ENCODE results near the gene LHX8. TPM values are rescaled to one million over a fixed set of nuclear protein-coding genes. Genes with fewer than 3 reads are reported as not detected.

The LHX8 gene
- total RNA-seq, 6 donors from 2014 or later: not detected

- TF ChIP-seq EP300 (IDR thresholded peaks at IDR 0.05): no peak
- TF ChIP-seq POLR2AphosphoS5 (IDR thresholded peaks at IDR 0.05): no peak
- TF ChIP-seq POLR2A (IDR thresholded peaks at IDR 0.05): no peak
- no peak for TF ChIP-seq CTCF (IDR thresholded peaks at IDR 0.05)
- no peaks in the 10 kb centered on the region for H3K4me1 ChIP-seq
- DNase-seq (no peak), ATAC-seq (ENCODE audit: low FRiP score in 2 of 2) (no peak)
- H3K9me3 ChIP-seq: no peaks in the 10 kb centered on the region
- no peak overlapping the region for H3K27ac ChIP-seq
- H3K36me3 ChIP-seq: no peaks in the 10 kb centered on the region
- H3K4me3 ChIP-seq: no peak overlapping the region
- H3K27me3 ChIP-seq: no peaks in the 10 kb centered on the region
These were observed 31.1 kb downstream of the LHX8 start for GRCh38 chr1:75165264-75165663.

DNA sequence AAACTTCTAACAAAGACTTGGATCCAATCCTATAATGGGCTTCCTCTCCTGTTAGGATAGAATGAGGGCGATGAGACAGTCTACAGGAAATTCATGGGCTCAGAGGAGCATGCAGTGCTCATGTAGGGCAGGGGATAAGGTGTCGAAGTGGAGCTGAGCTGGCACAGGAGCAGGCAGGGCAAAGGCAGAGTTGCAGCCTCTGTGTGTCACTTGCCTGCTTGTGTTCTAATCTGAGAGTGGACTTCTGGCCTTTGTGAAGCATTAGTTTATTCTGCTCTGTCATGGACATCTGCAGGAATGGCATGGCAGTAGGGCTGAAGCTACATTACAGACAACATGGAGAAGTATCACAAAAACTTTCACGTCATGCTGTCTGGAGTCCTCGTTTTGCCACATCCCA is 32.6 kb downstream of the LHX8 start:
- DNase-seq (no peak), ATAC-seq (ENCODE audit: low FRiP score in 2 of 2) (peak in 1 of 2 donors; percentile 14)
- 79 to 83% methylated on average over 4 of the region's 4 CpGs for WGBS, 2 donors
- TF ChIP-seq POLR2A (IDR thresholded peaks at IDR 0.05): no peak
- TF ChIP-seq CTCF (IDR thresholded peaks at IDR 0.05): no peak
- no peak for TF ChIP-seq POLR2AphosphoS5 (IDR thresholded peaks at IDR 0.05)
- no peak for TF ChIP-seq EP300 (IDR thresholded peaks at IDR 0.05)
- H3K27ac ChIP-seq: no peak overlapping the region
- H3K36me3 ChIP-seq: no peaks in the 10 kb centered on the region
- no peaks in the 10 kb centered on the region for H3K9me3 ChIP-seq
- H3K27me3 ChIP-seq: no peaks in the 10 kb centered on the region
- H3K4me3 ChIP-seq: no peak overlapping the region
- no peaks in the 10 kb centered on the region for H3K4me1 ChIP-seq

- Histone ChIP-seq H3K27ac (no peak overlapping the region), H3K27me3 (no peaks in the 10 kb centered on the region), H3K4me3 (no peak overlapping the region), H3K9me3 (no peaks in the 10 kb centered on the region), H3K4me1 (no peaks in the 10 kb centered on the region), H3K36me3 (no peaks in the 10 kb centered on the region)
- TF ChIP-seq POLR2AphosphoS5 (IDR thresholded peaks at IDR 0.05): no peak
- no peak for TF ChIP-seq CTCF (IDR thresholded peaks at IDR 0.05)
- no peak for TF ChIP-seq EP300 (IDR thresholded peaks at IDR 0.05)
- TF ChIP-seq POLR2A (IDR thresholded peaks at IDR 0.05): no peak
- WGBS, 2 donors: 77 to 87% methylated on average over 2 of the region's 2 CpGs
- no peak for ATAC-seq (ENCODE audit: low FRiP score in 2 of 2)
- DNase-seq: no peak
These were observed 35.8 kb downstream of the LHX8 start for GRCh38 chr1:75170011-75170410.

GRCh38 chr1:75170981-75171380 is 36.8 kb downstream of the LHX8 start:
- Histone ChIP-seq H3K4me3 (no peak overlapping the region), H3K27ac (no peak overlapping the region), H3K9me3 (no peaks in the 10 kb centered on the region), H3K27me3 (no peaks in the 10 kb centered on the region), H3K4me1 (no peaks in the 10 kb centered on the region), H3K36me3 (no peaks in the 10 kb centered on the region)
- ATAC-seq (ENCODE audit: low FRiP score in 2 of 2) (no peak), DNase-seq (no peak)
- 68 to 78% methylated on average over 2 of the region's 2 CpGs for WGBS, 2 donors
- TF ChIP-seq CTCF (IDR thresholded peaks at IDR 0.05) (no peak), POLR2A (IDR thresholded peaks at IDR 0.05) (no peak), EP300 (IDR thresholded peaks at IDR 0.05) (no peak), POLR2AphosphoS5 (IDR thresholded peaks at IDR 0.05) (no peak)

- TF ChIP-seq POLR2A (IDR thresholded peaks at IDR 0.05): no peak
- TF ChIP-seq CTCF (IDR thresholded peaks at IDR 0.05): no peak
- TF ChIP-seq POLR2AphosphoS5 (IDR thresholded peaks at IDR 0.05): no peak
- TF ChIP-seq EP300 (IDR thresholded peaks at IDR 0.05): no peak
- Histone ChIP-seq H3K4me1 (no peaks in the 10 kb centered on the region), H3K36me3 (no peaks in the 10 kb centered on the region), H3K4me3 (no peak overlapping the region), H3K27me3 (no peaks in the 10 kb centered on the region), H3K27ac (no peak overlapping the region), H3K9me3 (no peaks in the 10 kb centered on the region)
- ATAC-seq (ENCODE audit: low FRiP score in 2 of 2) (no peak), DNase-seq (no peak)
- WGBS, 2 donors: 56 to 87% methylated on average over 1 of the region's 1 CpG
These were observed 37.7 kb downstream of the LHX8 start for GRCh38 chr1:75171876-75172275.
